Body of pancreas (tissue), 4 donors: ENCODE results near the gene FMNL2. TPM values are rescaled to one million over a fixed set of nuclear protein-coding genes. Genes with fewer than 3 reads are reported as not detected.

Experiments
- ATAC-seq: fragments of 150-250 bp; one replicate; pipeline ENCODE4 v1.9.1; 2016
- DNase-seq, 4 donors: peaks; one replicate each; pipeline ENCODE4 v3.0.0-alpha.2; 2019
- H3K27ac ChIP-seq, 4 donors: fragments of 200-600 bp; sonication (generic); 1 replicate in 3 of 4; 2 replicates in 1 of 4; pipeline versions ENCODE4 v1.5.1 to v1.6.1; 2016 to 2019; ENCODE audit warnings: mild to moderate bottlenecking in 1 of 4, mixed read lengths in 1 of 4, moderate library complexity in 1 of 4
- H3K27me3 ChIP-seq, 2 donors: fragments of 200-600 bp; sonication (generic); one replicate each; pipeline ENCODE4 v1.6.0; 2016; ENCODE audit warnings: mild to moderate bottlenecking in 1 of 2
- H3K36me3 ChIP-seq, 2 donors: fragments of 200-600 bp; sonication (generic); replicated peaks in 1 of 2; 2 replicates each; pipeline ENCODE4 v1.5.1; 2016; ENCODE audit warnings: low read depth in 2 of 2; ENCODE audit not compliant: insufficient read depth in 1 of 2
- H3K4me1 ChIP-seq: fragments of 200-600 bp; sonication (generic); one replicate; pipeline ENCODE4 v1.6.0; 2016
- H3K4me3 ChIP-seq, 2 donors: fragments of 200-600 bp; sonication (generic); 1 replicate in 1 of 2; 2 replicates in 1 of 2; pipeline ENCODE4 v1.5.1; 2016 to 2019
- H3K9me3 ChIP-seq, 3 donors: fragments of 200-600 bp; sonication (generic); 1 replicate in 2 of 3; 2 replicates in 1 of 3; pipeline ENCODE4 v1.5.1; 2016
- CTCF ChIP-seq, 7 experiments: fragments of 450-650 bp in 4 of 7; fragments of 200-600 bp in 3 of 7; sonication (generic) in 3 of 7; IDR thresholded peaks; one replicate each; pipeline ENCODE4 v1.5.1; 2016 to 2019; ENCODE audit warnings: antibody characterized with exemption in 7 of 7
- POLR2A ChIP-seq, 3 donors: fragments of 450-650 bp; IDR thresholded peaks; one replicate each; pipeline ENCODE4 v1.6.1; 2016; ENCODE audit warnings: antibody characterized with exemption in 3 of 3, mild to moderate bottlenecking in 2 of 3
- WGBS, 2 donors: methylation state at CpG; one replicate each; pipeline ENCODE4 v1.1.5; 2017; 5-methylcytosine and 5-hydroxymethylcytosine counted together
- intact Hi-C: fragments of 100-400 bp; cut with DNase I; formaldehyde crosslinking; loops from one replicate; pipeline ENCODE4 v1.15.1; 2023
- total RNA-seq, 2 donors: library from RNA; depleted of rRNA; stranded (reverse); fragments of >200 nt; gene quantifications; one replicate each; pipeline ENCODE4 v1.1.0, GENCODE V29; 2016

FMNL2 gene
- total RNA-seq, 2 donors from 2014 or later, result 13.5 to 44.4 TPM

GRCh38 chr2:152483276-152484063, 148.5 kb downstream of the FMNL2 start:
- 82 to 95% methylated on average over 4 of the region's 4 CpGs for WGBS, 2 donors
- H3K4me1 ChIP-seq, result peaks cover 21% of the 10 kb centered on the region

GRCh38 chr2:152485954-152486736, 151.2 kb downstream of the FMNL2 start:
- Histone ChIP-seq H3K4me1 (peaks cover 27% of the 10 kb centered on the region), H3K27ac (peak overlapping the region in 3 of 4 donors; percentile 21 to 75 (median 57)), H3K9me3 (no peaks in the 10 kb centered on the region), H3K4me3 (no peak overlapping the region), H3K27me3 (no peaks in the 10 kb centered on the region), H3K36me3 (no peaks in the 10 kb centered on the region)
- peak; percentile 63 for ATAC-seq
- intact Hi-C loops, result no loop called here
- 29 to 39% methylated on average over 8 of the region's 8 CpGs for WGBS, 2 donors
- TF ChIP-seq CTCF (IDR thresholded peaks at IDR 0.05) (no peak), POLR2A (IDR thresholded peaks at IDR 0.05) (no peak)
- peak in 2 of 4 donors; percentile 11 to 44 for DNase-seq

More at GRCh38 chr2:152483276-152484063, 148.5 kb downstream of the FMNL2 start:
- H3K36me3 ChIP-seq, result no peaks in the 10 kb centered on the region
- H3K4me3 ChIP-seq, result no peak overlapping the region
- TF ChIP-seq CTCF (IDR thresholded peaks at IDR 0.05) (no peak), POLR2A (IDR thresholded peaks at IDR 0.05) (no peak)
- no peak overlapping the region for H3K27ac ChIP-seq
- ATAC-seq (no peak), DNase-seq (no peak)
- no peaks in the 10 kb centered on the region for H3K9me3 ChIP-seq
- no peaks in the 10 kb centered on the region for H3K27me3 ChIP-seq
- intact Hi-C loops, result no loop called here

GRCh38 chr2:152486737-152487400, 151.9 kb downstream of the FMNL2 start:
- peak overlapping the region in 3 of 4 donors; percentile 21 to 75 (median 57) for H3K27ac ChIP-seq
- intact Hi-C loops, result no loop called here
- H3K9me3 ChIP-seq, result no peaks in the 10 kb centered on the region

GRCh38 chr2:152488075-152488474, 153.1 kb downstream of the FMNL2 start:
- no peak for DNase-seq
- Histone ChIP-seq H3K4me3 (no peak overlapping the region), H3K4me1 (peaks cover 27% of the 10 kb centered on the region), H3K36me3 (no peaks in the 10 kb centered on the region), H3K27ac (no peak overlapping the region), H3K9me3 (no peaks in the 10 kb centered on the region), H3K27me3 (no peaks in the 10 kb centered on the region)
- ATAC-seq, result no peak
- no peak for TF ChIP-seq POLR2A (IDR thresholded peaks at IDR 0.05)
- WGBS, 2 donors, result 50 to 71% methylated on average over 2 of the region's 2 CpGs
- intact Hi-C loops, result no loop called here

More at GRCh38 chr2:152486737-152487400, 151.9 kb downstream of the FMNL2 start:
- TF ChIP-seq CTCF (IDR thresholded peaks at IDR 0.05) (no peak), POLR2A (IDR thresholded peaks at IDR 0.05) (no peak)
- no peak overlapping the region for H3K4me3 ChIP-seq
- no peak for ATAC-seq
- no peak for DNase-seq
- WGBS, 2 donors, result 82 to 91% methylated on average over 3 of the region's 3 CpGs
- no peaks in the 10 kb centered on the region for H3K27me3 ChIP-seq
- peaks cover 27% of the 10 kb centered on the region for H3K4me1 ChIP-seq
- H3K36me3 ChIP-seq, result no peaks in the 10 kb centered on the region

- no peak for TF ChIP-seq CTCF (IDR thresholded peaks at IDR 0.05)
- no peak for TF ChIP-seq POLR2A (IDR thresholded peaks at IDR 0.05)
- no peak for ATAC-seq
- Histone ChIP-seq H3K9me3 (no peaks in the 10 kb centered on the region), H3K36me3 (no peaks in the 10 kb centered on the region), H3K4me3 (no peak overlapping the region), H3K27ac (no peak overlapping the region), H3K27me3 (no peaks in the 10 kb centered on the region), H3K4me1 (peaks cover 27% of the 10 kb centered on the region)
- DNase-seq, result no peak
- intact Hi-C loops, result no loop called here
- 58 to 65% methylated on average over 2 of the region's 2 CpGs for WGBS, 2 donors
Observed at GRCh38 chr2:152489364-152489763, 154.4 kb downstream of the FMNL2 start.
